Hematopoietic multipotent progenitor cell treated with erythropoietin and hydrocortisone succinate and interleukin-3 and kit ligand, for 17 days (in vitro differentiated cells): ENCODE measurements around the gene FSD1L.
"Not testable (repeated sequence)": the region's sequence is repeated elsewhere in the genome, so short reads cannot be mapped to it uniquely, and the experiment has no call there.

Experiments
- DNase-seq: peaks from one replicate; pipeline ENCODE4 v3.0.0-alpha.2; 2015; ENCODE audit warnings: low spot score

The FSD1L gene

DNA sequence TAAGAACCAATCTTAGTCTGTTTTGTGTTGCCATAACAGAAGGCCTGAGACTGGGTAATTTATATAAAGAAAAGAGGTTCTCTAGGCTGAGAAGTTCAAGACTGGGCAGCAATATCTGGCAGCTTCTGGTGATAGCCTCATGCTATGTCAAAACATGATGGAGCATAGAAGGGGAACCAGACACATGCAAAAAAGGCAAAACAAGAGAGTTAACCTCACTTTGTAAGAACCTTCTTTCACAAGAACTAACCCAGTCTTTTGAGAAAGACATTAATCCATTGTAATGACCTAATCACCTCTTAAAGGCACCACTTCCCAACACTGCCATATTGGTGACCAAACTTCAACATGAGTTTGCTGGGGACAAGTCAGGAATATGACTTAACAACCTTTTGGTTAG is 37.3 kb downstream of the FSD1L start:
- no peak for DNase-seq

DNA sequence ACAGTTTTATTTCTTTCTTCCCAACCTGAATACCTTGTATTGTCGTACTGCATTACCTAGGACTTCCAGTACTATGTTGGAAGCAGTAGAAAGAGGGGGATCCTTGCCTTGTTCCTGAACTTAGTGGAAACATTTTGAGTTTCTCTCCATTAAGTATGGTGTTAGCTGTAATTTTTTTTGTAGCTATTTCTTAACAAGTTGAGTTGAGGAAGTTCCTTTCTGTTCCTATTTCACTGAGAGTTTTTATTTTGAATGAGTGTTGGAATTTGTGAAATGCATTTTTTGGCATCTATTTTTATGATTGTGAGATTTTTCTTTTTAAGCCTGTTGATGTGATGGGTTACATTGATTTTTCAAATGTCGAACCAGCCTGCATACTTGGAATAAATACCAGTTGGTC is 49.0 kb downstream of the FSD1L start:
- DNase-seq: no peak

DNA sequence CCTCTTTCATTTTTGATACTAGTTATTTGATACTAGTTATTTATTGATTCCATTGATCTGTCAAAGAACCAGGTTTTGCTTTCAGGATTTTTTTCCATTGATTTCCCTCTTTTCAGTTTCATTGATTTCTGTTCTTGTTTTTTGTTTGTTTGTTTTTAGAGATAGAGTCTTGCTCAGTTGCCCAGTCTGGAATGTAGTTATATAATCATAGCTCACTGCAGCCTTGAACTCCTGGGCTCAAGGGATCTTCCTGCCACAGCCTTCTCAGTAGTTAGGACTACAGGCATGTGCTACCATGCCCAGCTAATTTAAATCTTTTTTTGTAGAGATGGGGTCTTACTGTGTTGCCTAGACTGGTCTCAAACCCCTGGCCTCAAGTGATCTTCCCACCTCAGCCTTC is 49.9 kb downstream of the FSD1L start:
- DNase-seq: no peak

DNA sequence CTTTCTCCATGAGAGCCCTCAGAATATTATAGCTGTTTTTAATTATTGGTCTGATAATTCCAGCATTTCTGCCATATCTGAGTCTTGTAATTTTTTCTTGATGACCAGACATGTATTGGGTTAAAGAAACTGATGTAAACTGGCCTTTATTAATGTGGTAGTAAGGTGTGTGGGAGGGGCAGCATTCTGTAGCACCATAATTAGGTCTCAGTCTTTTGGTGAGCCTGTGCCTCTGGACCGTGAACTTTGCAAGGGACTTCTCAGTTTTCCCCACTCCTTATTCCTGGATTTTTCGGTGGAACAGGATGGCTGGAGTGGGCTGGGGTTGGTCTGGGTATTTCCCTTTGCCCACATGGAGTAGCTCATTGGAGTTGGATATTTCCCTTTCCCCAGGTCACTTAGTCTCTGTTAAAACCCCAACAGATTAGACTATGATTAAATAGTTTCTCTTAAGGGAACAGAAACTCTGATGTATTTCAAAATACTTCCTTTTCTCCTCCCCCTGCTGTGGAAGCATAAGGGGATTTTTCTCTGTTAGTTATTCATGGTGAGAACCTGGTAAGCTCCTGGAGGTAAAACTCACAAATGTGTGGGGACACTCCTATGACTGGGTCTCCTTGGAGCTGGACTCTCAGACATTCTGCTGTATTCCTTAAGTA is 52.4 kb downstream of the FSD1L start:
- no peak for DNase-seq

DNA sequence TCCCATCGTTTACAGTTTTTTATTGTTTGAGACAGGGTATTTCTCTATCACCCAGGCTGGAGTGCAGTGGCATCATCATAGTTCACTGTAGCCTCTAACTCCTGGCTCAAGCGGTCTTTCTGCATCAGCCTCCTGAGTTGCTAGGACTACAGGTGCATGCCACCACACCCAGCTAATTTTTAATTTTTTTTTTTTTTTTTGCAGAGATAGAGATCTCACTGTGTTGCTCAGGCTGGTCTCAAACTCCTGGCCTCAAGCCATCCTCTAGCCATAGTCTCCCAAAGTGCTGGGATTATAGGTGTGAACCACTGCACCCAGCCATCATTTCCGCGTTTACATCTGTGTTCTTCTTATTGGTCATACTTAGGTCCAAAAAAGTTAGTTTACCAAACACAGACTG is 53.6 kb downstream of the FSD1L start:
- DNase-seq: no peak

DNA sequence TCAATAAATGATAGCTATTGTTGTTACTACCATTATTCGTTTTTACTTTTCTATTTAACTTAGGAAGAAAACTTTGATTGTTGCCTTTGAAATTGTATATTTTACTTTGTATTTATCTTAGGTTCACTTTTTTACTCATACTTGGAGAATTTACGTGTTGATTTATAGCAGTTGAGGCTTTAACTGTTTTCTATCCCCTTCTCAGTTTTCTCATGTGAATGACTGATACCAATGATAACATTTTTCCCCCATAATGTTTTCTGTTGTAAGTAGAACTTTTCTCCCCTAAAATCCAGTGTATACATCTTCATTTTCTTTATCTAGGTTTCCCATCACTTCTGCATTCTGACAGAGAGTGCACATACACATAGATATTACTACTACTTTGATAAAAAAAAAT is 54.4 kb downstream of the FSD1L start:
- DNase-seq: no peak

DNA sequence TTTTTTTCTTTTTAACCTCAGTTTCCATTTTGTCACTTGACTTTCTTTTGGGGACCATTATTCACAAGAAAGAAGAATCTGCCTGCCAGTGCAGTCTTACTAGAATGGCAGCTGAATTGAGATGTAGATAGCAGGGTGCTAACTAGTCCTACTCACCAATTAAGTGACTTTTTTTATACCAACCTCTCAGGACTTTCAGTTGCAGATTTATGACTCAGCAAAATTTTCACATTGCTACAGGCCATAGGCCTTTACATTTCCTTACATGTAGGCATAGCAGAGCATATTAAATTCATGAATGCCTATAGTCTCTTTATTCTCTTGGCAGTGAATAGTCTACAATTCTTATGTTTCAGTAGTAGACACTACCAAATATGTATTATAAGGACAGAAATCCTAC is 56.0 kb downstream of the FSD1L start:
- no peak for DNase-seq

DNA sequence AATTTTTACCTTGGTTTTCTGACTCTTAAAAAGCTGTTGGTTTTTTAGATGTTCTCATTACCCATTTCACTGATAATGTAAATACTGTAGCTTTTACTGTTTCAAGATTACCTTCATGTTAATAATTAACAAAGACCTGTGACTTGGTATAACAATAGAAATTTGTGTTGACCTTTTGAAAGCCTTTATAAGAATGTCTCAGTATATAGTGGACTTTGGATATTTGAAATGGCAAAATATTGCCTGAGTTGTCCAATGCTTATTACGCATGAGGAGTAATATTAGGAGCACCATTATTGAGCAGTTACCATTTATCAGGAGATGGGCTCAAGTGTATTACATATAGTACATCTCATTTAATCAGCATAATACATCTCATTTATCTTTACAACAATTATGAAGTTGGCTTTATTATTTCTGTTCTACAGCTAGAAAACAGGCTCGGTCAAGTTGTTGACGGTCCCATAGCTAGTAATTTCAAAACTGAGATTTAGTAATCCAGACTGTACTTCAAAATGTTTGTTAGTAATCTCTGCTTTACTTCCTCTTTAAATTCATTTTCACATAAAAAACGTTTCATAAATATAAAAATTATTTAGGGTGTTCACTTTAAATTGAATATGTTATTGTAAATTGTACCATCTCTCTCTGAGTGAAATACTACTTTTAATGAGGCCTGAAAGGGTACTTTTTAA is 59.4 kb downstream of the FSD1L start:
- DNase-seq: no peak

DNA sequence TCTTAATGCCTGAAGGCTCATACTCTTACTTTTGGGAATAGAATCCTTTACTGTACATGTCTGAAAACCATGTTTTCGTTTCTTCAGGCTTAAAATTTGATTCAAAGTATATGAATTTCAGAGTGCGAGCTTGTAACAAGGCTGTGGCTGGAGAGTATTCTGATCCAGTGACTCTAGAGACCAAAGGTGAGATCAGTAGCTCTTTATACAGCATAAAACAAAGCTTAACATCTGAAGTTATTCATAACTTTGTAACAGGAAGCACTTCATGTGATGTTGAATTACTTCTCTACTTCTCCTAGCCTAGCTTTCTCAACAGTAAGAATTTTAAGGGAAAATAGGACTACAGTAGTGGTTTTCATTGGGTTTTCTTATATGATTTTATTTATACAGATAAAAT is 60.7 kb downstream of the FSD1L start:
- no peak for DNase-seq

DNA sequence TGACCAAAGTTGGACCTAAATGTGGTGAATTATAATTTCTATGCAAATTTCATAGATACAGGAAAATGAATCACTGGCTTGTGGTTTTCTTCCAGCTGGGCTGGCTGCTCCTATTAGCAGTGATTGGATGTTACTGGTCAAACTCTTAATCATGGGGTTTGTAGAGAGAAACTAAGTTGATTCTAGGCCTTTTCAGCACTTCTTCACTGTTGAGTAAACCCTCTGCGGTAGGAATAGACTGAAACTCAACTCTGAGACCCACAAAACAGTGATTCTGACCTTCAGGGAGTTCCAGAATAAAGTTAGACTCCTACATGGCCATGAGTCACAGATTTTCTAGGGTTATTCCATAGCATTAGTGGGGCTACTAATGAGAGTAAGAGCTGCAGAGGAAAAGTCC is 62.2 kb downstream of the FSD1L start:
- no peak for DNase-seq

DNA sequence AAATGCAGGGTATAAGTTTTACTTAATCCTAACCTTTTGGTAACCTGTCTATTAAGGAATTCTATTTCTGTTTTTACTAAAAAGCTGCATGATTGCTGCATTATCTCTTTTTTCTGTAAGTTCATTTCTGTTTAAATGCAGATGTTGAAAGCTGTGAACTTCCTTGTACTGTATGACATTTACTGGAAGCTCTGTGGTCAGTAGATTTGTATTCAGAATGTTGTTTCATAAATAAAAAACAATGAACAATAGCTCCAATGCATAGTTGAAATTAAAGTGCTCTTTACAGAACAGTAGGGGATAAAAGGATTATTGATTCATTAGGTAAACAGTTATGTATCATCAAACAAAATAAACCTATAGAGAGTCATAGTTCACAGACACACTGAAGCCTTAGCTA is 63.6 kb downstream of the FSD1L start:
- DNase-seq: no peak

DNA sequence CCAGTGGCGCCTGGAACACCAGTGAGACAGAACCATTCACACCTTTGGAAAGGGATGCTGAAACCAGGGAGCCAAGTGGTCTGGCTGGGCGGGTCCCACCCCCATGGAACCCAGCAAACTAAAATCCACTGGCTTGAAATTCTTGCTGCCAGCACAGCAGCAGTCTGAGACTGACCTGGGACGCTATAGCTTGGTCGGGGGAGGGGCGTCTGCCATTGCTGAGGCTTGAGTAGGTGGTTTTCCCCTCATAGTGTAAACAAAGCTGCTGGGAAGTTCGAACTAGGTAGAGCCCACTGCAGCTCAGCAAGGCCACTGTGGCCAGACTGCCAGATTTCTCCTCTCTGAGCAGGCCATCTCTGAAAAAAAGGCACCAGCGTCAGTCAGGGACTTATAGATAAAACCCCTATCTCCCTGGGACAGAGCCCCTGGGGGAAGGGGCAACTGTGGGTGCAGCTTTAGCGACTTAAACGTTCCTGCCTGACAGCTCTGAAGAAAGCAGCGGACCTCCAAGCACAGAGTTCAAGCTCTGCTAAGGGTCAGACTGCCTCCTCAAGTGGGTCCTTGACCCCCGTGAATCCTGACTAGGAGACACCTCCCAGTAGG is 68.1 kb downstream of the FSD1L start:
- no peak for DNase-seq

DNA sequence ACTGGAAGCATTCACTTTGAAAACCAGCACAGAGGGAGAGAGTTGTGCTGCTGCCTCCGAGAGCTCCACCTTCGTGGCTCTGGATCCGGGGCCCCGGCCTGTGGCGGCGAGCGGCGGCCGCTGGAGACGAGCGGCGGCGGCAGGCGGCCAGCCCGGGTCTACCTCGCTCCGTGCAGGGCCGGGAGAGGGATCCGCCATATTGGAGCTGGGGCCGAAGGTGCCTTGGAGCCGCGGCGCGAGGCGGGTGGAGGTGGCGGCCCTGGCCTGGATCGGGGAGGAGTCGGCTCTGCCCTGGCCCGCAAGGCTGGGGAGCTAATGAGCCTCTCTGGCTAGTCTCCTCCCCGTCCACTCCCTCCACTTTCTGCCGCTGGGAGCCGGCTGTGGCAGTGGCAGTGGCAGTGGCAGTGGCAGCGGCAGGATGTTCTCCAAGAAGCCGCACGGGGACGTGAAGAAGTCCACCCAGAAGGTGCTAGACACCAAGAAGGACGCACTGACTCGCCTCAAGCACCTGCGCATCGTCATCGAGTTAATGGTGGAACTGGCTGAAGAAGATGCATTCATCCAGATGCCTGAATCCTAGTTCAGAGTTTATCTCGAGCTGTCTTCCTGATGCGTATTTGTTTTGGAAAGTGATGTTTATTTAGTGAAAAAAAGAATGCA is 72.0 kb downstream of the FSD1L start:
- DNase-seq: not testable (repeated sequence)

DNA sequence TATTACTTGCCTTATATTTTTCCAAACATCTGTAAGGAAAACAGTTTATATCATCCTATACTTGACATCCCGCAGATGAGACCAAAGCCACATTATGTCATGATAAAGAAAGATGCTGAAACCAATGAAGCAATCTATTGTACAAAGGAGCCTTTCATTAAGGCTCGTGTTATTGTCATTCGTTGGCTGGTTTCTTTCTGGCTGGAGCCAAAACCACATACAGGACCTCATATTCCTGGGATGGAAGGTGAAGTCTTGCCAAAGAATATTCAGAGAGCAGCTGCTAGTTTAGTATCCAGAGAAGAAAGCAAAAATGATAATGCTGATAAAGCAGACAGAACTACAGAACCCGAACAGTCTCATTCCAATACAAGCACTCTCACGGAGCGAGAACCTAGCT is 73.2 kb downstream of the FSD1L start:
- not testable (repeated sequence) for DNase-seq

DNA sequence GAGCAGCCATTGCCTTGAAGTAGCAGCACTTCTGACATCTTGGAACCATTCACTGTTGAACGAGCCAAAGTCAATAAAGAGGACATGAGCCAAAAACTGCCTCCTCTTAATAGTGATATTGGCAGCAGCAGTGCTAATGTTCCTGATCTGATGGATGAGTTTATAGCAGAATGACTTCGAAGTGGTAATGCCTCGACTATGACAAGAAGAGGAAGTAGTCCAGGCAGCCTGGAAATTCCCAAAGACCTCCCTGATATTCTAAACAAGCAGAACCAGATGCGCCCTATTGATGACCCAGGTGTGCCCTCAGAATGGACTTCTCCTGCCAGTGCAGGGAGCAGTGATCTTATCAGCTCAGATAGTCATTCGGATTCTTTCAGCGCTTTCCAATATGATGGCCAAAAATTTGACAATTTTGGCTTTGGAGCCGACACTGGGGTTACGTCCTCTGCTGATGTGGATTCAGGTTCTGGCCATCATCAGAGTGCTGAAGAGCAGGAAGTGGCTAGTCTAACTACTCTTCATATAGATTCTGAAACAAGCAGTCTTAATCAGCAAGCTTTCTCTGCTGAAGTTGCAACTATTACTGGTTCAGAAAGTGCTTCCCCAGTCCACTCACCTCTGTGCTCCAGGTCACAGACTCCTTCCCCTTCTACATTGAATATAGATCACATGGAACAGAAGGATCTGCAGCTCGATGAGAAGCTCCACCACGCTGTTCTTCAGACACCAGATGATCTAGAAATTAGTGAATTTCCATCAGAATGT is 75.0 kb downstream of the FSD1L start:
- not testable (repeated sequence) for DNase-seq

DNA sequence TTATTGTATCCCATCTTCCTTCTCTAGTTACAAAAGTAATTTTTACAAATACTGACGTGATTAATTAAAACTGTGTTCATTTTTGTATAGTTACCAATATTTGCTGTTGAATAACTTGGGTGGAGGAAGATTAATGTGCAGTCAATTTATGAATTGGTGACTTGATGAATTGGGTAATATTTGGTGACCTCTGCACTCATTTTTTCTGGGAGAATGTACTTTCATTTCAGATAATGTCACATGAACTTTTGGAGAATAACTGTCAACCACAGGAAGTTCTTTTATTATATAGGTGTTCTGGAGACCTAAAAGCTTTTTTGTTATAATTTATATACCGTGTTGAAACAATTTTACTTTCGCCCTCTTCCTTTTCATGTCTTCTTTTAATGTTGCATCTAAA is 83.7 kb downstream of the FSD1L start:
- no peak for DNase-seq

DNA sequence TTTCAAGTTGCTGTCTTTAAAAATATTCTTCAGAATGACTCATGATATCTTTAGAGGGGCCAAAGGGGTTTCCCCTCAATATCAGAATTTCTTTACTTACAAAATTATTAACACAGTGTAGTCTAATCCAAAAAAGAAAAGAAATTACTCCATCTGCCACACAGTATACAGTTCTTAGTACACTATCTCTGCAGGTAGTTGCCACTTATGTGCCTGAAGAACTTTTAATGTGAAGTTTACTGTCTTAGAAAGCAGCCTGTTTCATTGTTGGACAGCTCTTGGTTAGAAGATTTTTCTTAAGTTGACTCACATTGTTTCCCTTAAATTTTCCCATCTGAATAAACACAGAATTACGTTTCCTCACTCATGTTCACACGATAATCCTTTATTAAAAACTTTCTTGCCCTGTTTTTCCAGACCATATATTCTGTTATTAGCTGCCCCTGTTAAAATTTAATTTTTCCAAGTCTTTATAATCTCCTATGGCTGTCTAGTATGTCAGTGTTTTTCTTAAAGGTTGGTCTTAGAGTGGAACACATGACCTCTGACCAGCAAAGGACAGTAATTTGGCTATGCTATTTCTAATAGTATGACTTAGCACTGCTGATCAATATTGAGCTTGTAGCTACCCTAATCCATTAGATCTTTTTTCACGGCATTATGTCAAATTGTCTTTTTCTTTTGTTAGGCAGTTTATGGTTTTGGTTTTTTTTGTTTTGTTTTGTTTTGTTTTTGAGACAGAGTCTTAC is 88.3 kb downstream of the FSD1L start:
- no peak for DNase-seq

DNA sequence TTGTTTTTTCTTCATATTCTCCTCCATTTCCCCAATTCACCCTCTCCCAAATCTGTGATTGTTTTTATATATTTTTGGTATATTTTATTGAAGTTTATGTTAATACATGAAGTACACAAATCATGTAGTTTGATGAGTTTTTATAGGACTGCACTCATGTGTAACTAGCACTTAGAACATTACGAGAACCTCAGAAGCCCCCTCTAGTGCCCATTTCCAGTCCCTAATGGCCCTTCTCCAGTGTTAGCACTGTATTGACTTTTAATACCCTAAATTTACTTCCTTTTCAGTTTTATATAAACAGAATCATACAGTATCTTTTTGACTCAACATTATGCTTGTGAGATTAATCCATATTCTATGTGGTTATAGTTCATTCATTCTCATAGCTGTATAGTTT is 91.6 kb downstream of the FSD1L start:
- no peak for DNase-seq

DNA sequence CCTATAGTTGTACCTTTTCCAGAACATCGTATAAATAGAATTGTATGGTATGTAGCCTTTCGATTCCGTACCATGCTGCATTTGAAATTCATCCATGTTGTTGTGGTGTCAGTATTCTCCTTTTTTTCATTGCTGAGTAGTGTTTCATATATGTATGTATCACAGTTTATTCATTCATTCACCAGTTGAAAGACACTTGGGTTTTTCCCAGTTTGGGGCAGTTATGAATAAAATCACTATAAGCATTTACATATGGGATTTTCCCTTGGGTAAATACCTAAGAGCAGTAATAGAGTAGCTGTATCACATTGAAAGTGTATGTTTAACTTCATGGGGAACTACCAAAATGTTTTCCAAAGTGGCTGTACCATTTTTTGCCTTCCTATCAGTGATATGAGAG is 94.0 kb downstream of the FSD1L start:
- DNase-seq: no peak

DNA sequence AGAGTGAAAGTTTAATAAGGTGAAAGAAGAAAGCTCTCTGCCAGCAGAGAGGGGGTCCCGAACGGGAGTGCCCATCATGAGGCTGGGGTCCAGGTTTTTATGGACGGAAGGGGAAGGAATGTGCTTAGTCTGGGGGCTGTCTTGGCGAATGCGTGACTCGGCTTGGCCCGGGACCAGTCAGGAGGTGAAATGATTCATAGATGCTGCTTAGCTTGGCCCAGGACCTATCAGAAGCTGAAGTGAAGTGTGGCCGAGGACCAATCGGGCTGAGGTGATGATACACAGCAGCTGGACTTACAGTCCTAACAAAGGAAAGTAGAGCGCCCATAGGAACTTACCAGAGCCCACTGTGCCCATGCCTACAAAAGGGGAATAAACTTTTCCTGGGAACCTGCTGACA is 106.2 kb downstream of the FSD1L start:
- no peak for DNase-seq

DNA sequence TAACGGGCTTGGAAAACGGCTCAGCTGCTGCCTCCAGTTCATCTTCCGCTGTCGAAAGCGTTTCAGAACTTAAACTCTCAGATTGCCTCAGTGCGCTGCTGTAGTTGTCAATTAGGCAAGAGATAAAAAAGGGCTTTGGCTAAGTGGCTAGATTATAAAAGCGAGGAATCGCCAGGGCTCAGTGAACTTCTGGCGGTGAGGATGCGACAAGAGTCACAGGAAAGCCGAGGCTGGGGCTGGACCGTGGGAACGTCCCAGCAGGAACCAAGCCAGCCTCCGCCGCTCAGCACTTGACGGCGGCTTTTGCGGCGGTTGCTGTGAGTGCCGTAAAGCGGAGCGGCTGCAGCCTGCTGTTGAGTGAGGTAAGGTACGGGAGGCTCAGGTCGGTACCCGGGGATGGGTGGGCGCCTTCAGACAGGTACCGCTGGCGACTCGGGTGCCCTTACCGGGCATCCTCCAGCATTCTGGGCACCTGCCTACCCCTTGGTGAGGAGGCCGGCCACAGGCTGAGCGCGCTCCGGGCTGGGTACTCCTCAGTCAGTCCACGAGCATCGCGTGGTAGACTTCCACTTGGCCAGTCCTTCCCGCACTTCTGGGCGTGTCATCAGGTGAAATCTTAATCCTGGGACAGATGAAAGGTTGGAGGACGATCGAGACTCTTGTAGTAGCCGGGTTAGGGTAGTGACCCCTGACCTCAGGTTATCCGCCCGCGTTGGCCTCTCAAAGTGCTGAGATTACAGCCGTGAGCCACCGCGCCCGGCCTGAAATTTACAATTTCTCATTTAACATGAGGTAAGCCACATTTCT is 110.2 kb downstream of the FSD1L start, which contains the start of gene FKTN:
FKTN (plus strand) TSS at position 328 of the 807 bp plus-strand sequence. CDS start 16,902 bp downstream, outside the sequence.
- peak; percentile 39 for DNase-seq
